Femur (tissue), 1 donor: ENCODE data around the gene PLXDC2.

Experiments used
- DNase-seq: peaks from one replicate; pipeline ENCODE4 v3.0.0-alpha.2; 2017

Gene PLXDC2

GRCh38 chr10:20298417-20298816 lies 482.2 kb downstream of the PLXDC2 start:
- no peak for DNase-seq

- DNase-seq = no peak
Observed at GRCh38 chr10:20299034-20299736, 483.0 kb downstream of the PLXDC2 start.

DNA sequence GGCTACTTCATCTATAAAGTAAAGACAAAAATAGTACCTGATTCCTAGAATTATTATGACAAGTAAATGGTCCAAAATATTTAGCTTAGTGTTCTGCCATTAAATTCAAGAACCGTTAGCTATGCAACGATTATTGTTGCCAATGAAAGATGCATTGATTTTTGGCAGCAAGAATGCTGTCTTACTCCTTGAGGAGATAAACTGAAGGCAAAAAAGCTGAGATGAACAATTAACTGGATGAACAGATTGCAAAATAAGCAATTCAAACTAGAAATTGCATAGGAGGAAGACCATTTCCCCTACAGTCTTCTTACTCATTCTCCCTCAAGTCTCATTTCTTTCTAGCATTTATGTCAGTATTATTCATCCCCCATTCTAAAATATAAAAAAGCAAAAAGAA lies 484.5 kb downstream of the PLXDC2 start:
- DNase-seq = no peak

GRCh38 chr10:20302033-20302432 lies 485.8 kb downstream of the PLXDC2 start:
- DNase-seq = no peak

DNA sequence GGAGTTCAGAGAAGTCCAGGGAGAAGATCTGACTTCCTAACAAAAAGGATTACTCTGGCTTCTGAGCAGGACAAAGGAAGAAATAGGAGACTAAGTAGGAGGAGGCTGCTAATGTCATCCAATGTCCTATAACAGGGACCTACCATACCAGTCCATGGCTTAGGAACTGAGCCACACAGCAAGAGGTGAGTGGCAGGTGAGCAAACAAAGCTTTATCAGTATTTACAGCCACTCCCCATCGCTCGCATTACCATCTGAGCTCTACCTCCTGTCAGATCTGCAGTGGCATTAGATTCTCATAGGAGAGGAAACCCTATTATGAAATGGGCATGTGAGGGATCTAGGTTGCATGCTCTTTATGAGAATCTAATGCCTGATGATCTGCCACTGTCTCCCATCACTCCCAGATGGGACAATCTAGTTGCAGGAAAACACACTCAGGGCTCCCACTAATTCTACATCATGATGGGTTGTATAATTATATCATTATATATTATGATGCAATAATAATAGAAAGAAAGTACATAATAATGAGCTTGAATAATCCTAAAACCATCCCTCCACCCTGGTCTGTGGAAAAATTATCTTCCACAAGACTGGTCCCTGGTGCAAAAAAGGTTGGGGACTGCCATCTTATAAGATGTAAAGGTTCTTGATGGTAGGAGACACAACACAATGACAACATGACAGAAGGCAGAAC lies 487.4 kb downstream of the PLXDC2 start:
- no peak for DNase-seq

DNA sequence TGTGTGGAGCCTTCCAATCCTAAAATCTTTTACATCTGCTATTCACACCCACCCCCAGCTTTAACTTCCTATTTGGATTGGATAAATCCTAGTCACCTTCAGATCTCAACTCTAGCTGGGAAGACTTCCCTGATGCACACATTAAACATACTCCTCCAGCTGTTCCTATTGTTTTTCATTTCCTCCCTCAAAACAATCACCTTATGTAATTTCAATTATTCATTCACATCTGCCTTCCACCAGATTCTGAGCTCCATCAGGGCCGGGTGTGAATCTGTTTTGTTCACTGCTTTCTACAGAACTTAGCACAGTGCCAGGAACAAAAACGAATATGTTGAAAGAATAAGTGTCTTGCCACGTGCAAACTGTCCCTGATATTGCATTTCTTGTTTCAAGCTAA lies 497.4 kb downstream of the PLXDC2 start:
- peak; percentile 30 for DNase-seq

DNA sequence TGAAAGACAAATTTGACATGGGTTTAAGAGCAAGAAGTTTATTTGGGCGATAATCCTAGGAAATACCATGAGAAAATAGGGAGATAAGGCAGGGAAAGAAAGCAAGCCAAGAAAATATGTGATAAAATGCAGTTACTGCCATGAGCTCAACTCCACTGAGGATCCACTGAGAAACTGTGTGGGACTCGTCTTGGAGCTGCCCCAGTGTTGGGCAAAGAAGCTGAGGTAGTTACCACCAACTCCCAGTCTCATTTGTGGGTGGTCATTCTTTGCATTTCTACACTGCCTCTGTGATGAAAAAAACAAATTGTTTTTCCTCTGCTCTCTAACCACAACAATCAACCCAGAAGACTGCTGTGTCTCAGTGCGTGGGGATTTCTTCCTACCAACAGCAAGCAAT lies 498.2 kb downstream of the PLXDC2 start:
- no peak for DNase-seq

DNA sequence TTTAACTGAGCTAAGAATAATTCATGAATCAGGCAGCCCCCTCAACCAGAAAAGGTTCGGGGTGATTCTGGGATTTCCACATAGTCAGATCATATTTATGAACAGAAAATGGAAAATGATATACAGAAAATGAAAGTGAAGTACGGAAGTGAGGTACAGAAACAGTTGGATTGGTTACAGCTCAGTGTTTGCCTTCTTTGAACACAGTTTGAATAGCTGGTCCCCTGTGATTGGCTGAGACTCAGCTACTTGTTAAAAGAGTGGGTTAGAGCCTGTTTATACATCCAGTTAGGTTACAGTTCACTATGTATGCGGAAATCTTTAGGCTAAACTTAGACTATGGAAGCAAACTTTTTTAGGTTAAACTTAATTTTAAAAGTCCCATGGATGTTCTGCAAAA lies 511.7 kb downstream of the PLXDC2 start:
- DNase-seq = no peak

GRCh38 chr10:20330246-20330645 lies 514.0 kb downstream of the PLXDC2 start:
- DNase-seq = no peak

DNA sequence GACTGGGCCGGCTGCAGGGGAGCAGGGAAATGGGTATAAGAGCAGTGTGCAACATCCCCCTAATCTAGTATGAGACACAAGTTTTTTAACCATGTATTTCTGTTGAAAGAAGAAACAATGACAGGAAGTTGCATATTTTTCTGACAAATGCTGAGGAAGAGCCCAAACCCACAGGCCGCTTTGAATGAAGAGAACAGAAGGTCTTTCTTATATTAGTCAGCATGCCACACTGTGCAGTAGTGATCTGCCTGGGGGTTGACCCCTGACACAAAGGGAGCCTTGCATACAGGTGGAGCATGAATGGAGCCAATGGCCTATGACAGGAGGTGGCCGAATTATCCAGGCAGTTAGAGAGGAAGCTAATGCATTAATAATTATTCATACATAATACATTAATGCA lies 518.3 kb downstream of the PLXDC2 start:
- DNase-seq = no peak
